HFFc6 (cell line): ENCODE data around the gene NPAP1. TPM values are rescaled to one million over a fixed set of nuclear protein-coding genes. Genes with fewer than 3 reads are reported as not detected.

Source experiments
- DNase-seq: peaks from one replicate; pipeline ENCODE4 v3.0.0-alpha.2; 2018
- H3K27ac Mint-ChIP-seq: 2 replicates; pipeline ENCODE4 v1.8.0; 2020; ENCODE audit warnings: mild to moderate bottlenecking, mixed read lengths
- H3K27me3 Mint-ChIP-seq: 2 replicates; pipeline ENCODE4 v1.8.0; 2021; ENCODE audit warnings: mild to moderate bottlenecking, moderate library complexity, mixed read lengths; ENCODE audit not compliant: insufficient read depth
- H3K36me3 Mint-ChIP-seq: 2 replicates; pipeline ENCODE4 v1.8.0; 2021; ENCODE audit warnings: low read depth, mixed read lengths
- H3K4me1 Mint-ChIP-seq: 2 replicates; pipeline ENCODE4 v1.8.0; 2020; ENCODE audit warnings: low read depth, mixed read lengths
- H3K4me3 Mint-ChIP-seq: 2 replicates; pipeline ENCODE4 v1.8.0; 2020; ENCODE audit warnings: mild to moderate bottlenecking, moderate library complexity, mixed read lengths
- H3K9me3 Mint-ChIP-seq: 2 replicates; pipeline ENCODE4 v1.8.0; 2020; ENCODE audit warnings: mild to moderate bottlenecking, mixed read lengths
- total RNA-seq, 6 experiments: library from RNA; stranded (reverse); fragmentation: NEBNext Ultra II Directional; extraction: Animal tissue kit (Norgen Biotek cat#: 25700); gene quantifications; 2 replicates in 1 of 6; 3 replicates in 5 of 6; pipeline ENCODE4 v1.2.3, GENCODE V29; 2021
- TF ChIP-seq, protein P1 (sequence below): fragments of 200-600 bp; sonication (generic); IDR thresholded peaks from 2 replicates; pipeline ENCODE4 v1.5.0; 2021; ENCODE audit warnings: antibody characterized with exemption, mild to moderate bottlenecking

Gene NPAP1
- total RNA-seq, 6 experiments from 2014 or later, result not detected

DNA sequence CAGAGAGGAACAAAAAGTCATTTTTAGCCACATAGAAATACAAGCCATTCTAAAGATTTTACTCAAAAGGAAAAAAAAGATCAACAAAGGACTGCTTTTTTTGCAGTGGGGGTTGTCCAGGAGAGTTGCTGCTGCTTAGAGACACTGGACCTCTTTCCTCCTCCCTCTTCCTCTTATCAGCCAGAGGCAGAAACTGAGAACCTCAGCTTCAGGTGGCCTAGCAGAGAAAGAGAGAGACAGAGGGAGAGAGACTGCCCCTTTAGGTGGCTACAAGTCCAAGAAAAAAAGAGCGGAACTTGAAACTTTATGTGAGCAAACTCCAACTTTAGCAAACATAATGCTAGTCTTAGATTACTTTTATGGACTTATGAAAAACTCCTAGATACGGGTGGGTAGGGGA, 54.2 kb downstream of the NPAP1 start:
- H3K27me3 Mint-ChIP-seq, result no peaks in the 10 kb centered on the region; the same call in none of the 2 replicates
- H3K27ac Mint-ChIP-seq, result no peak overlapping the region
- H3K4me1 Mint-ChIP-seq, result no peaks in the 10 kb centered on the region
- peaks cover 29% of the 10 kb centered on the region for H3K9me3 Mint-ChIP-seq
- TF ChIP-seq, protein P1, sequence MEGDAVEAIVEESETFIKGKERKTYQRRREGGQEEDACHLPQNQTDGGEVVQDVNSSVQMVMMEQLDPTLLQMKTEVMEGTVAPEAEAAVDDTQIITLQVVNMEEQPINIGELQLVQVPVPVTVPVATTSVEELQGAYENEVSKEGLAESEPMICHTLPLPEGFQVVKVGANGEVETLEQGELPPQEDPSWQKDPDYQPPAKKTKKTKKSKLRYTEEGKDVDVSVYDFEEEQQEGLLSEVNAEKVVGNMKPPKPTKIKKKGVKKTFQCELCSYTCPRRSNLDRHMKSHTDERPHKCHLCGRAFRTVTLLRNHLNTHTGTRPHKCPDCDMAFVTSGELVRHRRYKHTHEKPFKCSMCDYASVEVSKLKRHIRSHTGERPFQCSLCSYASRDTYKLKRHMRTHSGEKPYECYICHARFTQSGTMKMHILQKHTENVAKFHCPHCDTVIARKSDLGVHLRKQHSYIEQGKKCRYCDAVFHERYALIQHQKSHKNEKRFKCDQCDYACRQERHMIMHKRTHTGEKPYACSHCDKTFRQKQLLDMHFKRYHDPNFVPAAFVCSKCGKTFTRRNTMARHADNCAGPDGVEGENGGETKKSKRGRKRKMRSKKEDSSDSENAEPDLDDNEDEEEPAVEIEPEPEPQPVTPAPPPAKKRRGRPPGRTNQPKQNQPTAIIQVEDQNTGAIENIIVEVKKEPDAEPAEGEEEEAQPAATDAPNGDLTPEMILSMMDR, result no peak
- H3K36me3 Mint-ChIP-seq, result no peaks in the 10 kb centered on the region
- no peak for DNase-seq
- H3K4me3 Mint-ChIP-seq, result no peak overlapping the region
